H9 (cell line): Measurements from ENCODE around the gene UTS2B. TPM values are rescaled to one million over a fixed set of nuclear protein-coding genes. Genes with fewer than 3 reads are reported as not detected.

Source experiments
- DNase-seq: peaks from one replicate; pipeline ENCODE4 v3.0.0-alpha.2; 2017
- H2AFZ ChIP-seq: one replicate; pipeline ENCODE4 v1.6.1; 2013; ENCODE audit warnings: mild to moderate bottlenecking, low read length, control low read depth, moderate library complexity
- H2AK5ac ChIP-seq: 2 replicates; pipeline ENCODE4 v1.6.1; 2013; ENCODE audit warnings: low read length, control low read depth, mixed read lengths; ENCODE audit not compliant: insufficient read length
- H2BK120ac ChIP-seq: one replicate; pipeline ENCODE4 v1.6.1; 2013; ENCODE audit warnings: low read depth, mild to moderate bottlenecking, low read length, control low read depth, inconsistent platforms; ENCODE audit not compliant: poor library complexity, severe bottlenecking
- H2BK12ac ChIP-seq: 2 replicates; pipeline ENCODE4 v1.6.1; 2013; ENCODE audit warnings: low read length, control low read depth, mixed read lengths, low read depth; ENCODE audit not compliant: insufficient read length
- H2BK15ac ChIP-seq: 2 replicates; pipeline ENCODE4 v1.6.1; 2013; ENCODE audit warnings: low read depth, low read length, control low read depth
- H2BK20ac ChIP-seq: one replicate; pipeline ENCODE4 v1.6.1; 2013; ENCODE audit warnings: low read depth, mild to moderate bottlenecking, low read length, control low read depth, inconsistent platforms; ENCODE audit not compliant: poor library complexity, severe bottlenecking
- H2BK5ac ChIP-seq: 2 replicates; pipeline ENCODE4 v1.6.1; 2013; ENCODE audit warnings: low read length, control low read depth, mixed read lengths; ENCODE audit not compliant: insufficient read length
- H3K14ac ChIP-seq: 2 replicates; pipeline ENCODE4 v1.6.1; 2013; ENCODE audit warnings: low read length, control low read depth; ENCODE audit not compliant: insufficient read depth
- H3K18ac ChIP-seq: 2 replicates; pipeline ENCODE4 v1.6.1; 2013; ENCODE audit warnings: low read depth, mild to moderate bottlenecking, mixed read lengths, low read length, control low read depth; ENCODE audit not compliant: insufficient read length
- H3K23ac ChIP-seq: 2 replicates; pipeline ENCODE4 v1.6.1; 2013; ENCODE audit warnings: low read length, control low read depth, mixed read lengths, low read depth; ENCODE audit not compliant: insufficient read length
- H3K23me2 ChIP-seq: 2 replicates; pipeline ENCODE4 v1.6.1; 2013; ENCODE audit warnings: low read depth, mild to moderate bottlenecking, mixed read lengths, low read length, control low read depth; ENCODE audit not compliant: insufficient read length, poor library complexity, severe bottlenecking
- H3K27ac ChIP-seq: 2 replicates; pipeline ENCODE4 v1.5.1; 2013; ENCODE audit warnings: low read length, control low read depth, mixed read lengths, low read depth; ENCODE audit not compliant: insufficient read length
- H3K27me3 ChIP-seq: 2 replicates; pipeline ENCODE4 v1.6.1; 2013; ENCODE audit warnings: low read length, control low read depth, inconsistent platforms; ENCODE audit not compliant: insufficient read depth
- H3K4ac ChIP-seq: 2 replicates; pipeline ENCODE4 v1.6.1; 2013; ENCODE audit warnings: low read depth, mild to moderate bottlenecking, control low read depth, inconsistent platforms, low read length, moderate library complexity
- H3K4me1 ChIP-seq: 2 replicates; pipeline ENCODE4 v1.6.1; 2013; ENCODE audit warnings: low read length, control low read depth, inconsistent platforms; ENCODE audit not compliant: insufficient read depth
- H3K4me2 ChIP-seq: 2 replicates; pipeline ENCODE4 v1.6.1; 2013; ENCODE audit warnings: low read length, control low read depth, mixed read lengths; ENCODE audit not compliant: insufficient read length, insufficient read depth
- H3K56ac ChIP-seq: 2 replicates; pipeline ENCODE4 v1.6.1; 2013; ENCODE audit warnings: low read depth, mild to moderate bottlenecking, mixed read lengths, low read length, control low read depth; ENCODE audit not compliant: insufficient read length
- H3K79me1 ChIP-seq: 2 replicates; pipeline ENCODE4 v1.6.1; 2013; ENCODE audit warnings: low read depth, mild to moderate bottlenecking, moderate library complexity, low read length, control low read depth, inconsistent platforms; ENCODE audit not compliant: insufficient read depth, poor library complexity, severe bottlenecking
- H3K79me2 ChIP-seq: 2 replicates; pipeline ENCODE4 v1.6.1; 2013; ENCODE audit warnings: low read length, control low read depth, inconsistent platforms; ENCODE audit not compliant: insufficient read depth
- H3K9ac ChIP-seq: 2 replicates; pipeline ENCODE4 v1.6.1; 2013; ENCODE audit warnings: low read length, control low read depth, mixed read lengths; ENCODE audit not compliant: insufficient read length; ENCODE audit errors: extremely low read depth
- H3K9me3 ChIP-seq: one replicate; pipeline ENCODE4 v1.6.1; 2013; ENCODE audit warnings: low read depth, low read length, inconsistent platforms; ENCODE audit not compliant: control insufficient read depth
- H3T11ph ChIP-seq: one replicate; pipeline ENCODE4 v1.6.1; 2013; ENCODE audit warnings: mild to moderate bottlenecking, low read length, control low read depth, inconsistent platforms
- H4K20me1 ChIP-seq: one replicate; pipeline ENCODE4 v1.6.1; 2013; ENCODE audit not compliant: control insufficient read depth, insufficient read length, insufficient read depth
- H4K5ac ChIP-seq: 2 replicates; pipeline ENCODE4 v1.6.1; 2013; ENCODE audit warnings: low read depth, mild to moderate bottlenecking, mixed read lengths, low read length, control low read depth; ENCODE audit not compliant: insufficient read length
- H4K8ac ChIP-seq: replicated peaks from 2 replicates; pipeline ENCODE4 v1.6.1; 2013; ENCODE audit warnings: low read length, control low read depth, mixed read lengths, low read depth; ENCODE audit not compliant: insufficient read length
- H4K91ac ChIP-seq: 2 replicates; pipeline ENCODE4 v1.6.1; 2013; ENCODE audit warnings: low read depth, mild to moderate bottlenecking, moderate library complexity, mixed read lengths, low read length, control low read depth; ENCODE audit not compliant: insufficient read length
- H3K27ac Mint-ChIP-seq, 3 experiments: 2 replicates in 2 of 3; 3 replicates in 1 of 3; pipeline ENCODE4 v1.8.0; 2020 to 2021; ENCODE audit warnings: mixed read lengths in 3 of 3, mild to moderate bottlenecking in 1 of 3, moderate library complexity in 1 of 3
- H3K27me3 Mint-ChIP-seq: 2 replicates; pipeline ENCODE4 v1.8.0; 2021; ENCODE audit warnings: low read depth, mild to moderate bottlenecking, moderate library complexity, mixed read lengths
- H3K36me3 Mint-ChIP-seq, 3 experiments: 2 replicates in 2 of 3; 3 replicates in 1 of 3; pipeline ENCODE4 v1.8.0; 2020 to 2021; ENCODE audit warnings: low read depth in 3 of 3, mixed read lengths in 3 of 3; ENCODE audit not compliant: insufficient read depth in 1 of 3
- H3K4me1 Mint-ChIP-seq, 2 experiments: 2 replicates each; pipeline ENCODE4 v1.8.0; 2020; ENCODE audit warnings: mixed read lengths in 2 of 2
- H3K4me3 Mint-ChIP-seq, 2 experiments: 2 replicates in 1 of 2; 3 replicates in 1 of 2; pipeline ENCODE4 v1.8.0; 2020 to 2021; ENCODE audit warnings: mild to moderate bottlenecking in 2 of 2, mixed read lengths in 2 of 2, moderate library complexity in 1 of 2
- H3K9me3 Mint-ChIP-seq, 2 experiments: 2 replicates in 1 of 2; 3 replicates in 1 of 2; pipeline ENCODE4 v1.8.0; 2020; ENCODE audit warnings: mild to moderate bottlenecking in 2 of 2, mixed read lengths in 2 of 2, moderate library complexity in 1 of 2
- WGBS: extraction: QIAGEN DNeasy Blood & Tissue Kit; methylation state at CpG from one replicate; pipeline ENCODE4 v1.1.7; 2013; ENCODE audit warnings: missing lambda C conversion rate, low lambda C conversion rate, mixed read lengths; ENCODE audit not compliant: insufficient read length; ENCODE audit errors: extremely low coverage; 5-methylcytosine and 5-hydroxymethylcytosine counted together
- total RNA-seq: library from RNA; stranded (reverse); gene quantifications from 2 replicates; pipeline ENCODE4 v1.2.1, GENCODE V29; 2021
- TF ChIP-seq, protein P1 (sequence below): fragments of 200-600 bp; sonication (generic); conservative IDR thresholded peaks from 3 replicates; pipeline ENCODE4 v1.8.0; 2021; ENCODE audit warnings: antibody characterized with exemption, mild to moderate bottlenecking

Gene UTS2B
- total RNA-seq, 1 experiment from 2014 or later = 0.09 TPM

DNA sequence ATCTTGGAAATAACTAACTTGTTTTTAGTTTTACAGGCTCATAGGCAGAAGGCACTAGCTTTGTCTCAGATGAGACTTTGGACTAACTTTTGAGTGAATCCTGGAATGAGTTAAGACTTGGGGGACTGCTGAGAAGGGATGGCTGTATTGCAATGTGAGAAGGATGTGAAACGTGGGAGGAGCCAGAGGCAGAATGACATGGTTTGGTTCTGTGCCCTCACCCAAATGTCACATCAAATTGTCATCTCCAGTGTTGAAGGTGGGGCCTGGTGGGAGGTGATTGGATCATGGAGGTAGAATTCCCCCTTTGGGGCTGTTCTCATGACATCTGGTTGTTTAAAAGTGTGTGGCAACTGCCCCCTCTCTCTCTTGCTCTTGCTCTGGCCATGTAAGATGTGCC, 29.9 kb downstream of the UTS2B start:
- Histone ChIP-seq H3K23ac (no peak overlapping the region), H3K4me2 (no peak overlapping the region), H4K5ac (no peak overlapping the region), H4K91ac (no peak overlapping the region), H2BK20ac (no peak overlapping the region), H4K20me1 (no peaks in the 10 kb centered on the region), H3K23me2 (no peaks in the 10 kb centered on the region), H3K4me1 (no peaks in the 10 kb centered on the region; the same call in 1 of the 2 replicates), H3K14ac (no peak overlapping the region), H3K9me3 (no peaks in the 10 kb centered on the region), H3K79me1 (no peaks in the 10 kb centered on the region), H3K18ac (no peak overlapping the region), H3K9ac (no peak overlapping the region), H4K8ac (no peak overlapping the region), H2BK12ac (no peak overlapping the region), H3T11ph (no peak overlapping the region), H2AFZ (no peak overlapping the region), H3K27me3 (no peaks in the 10 kb centered on the region), H2BK15ac (no peak overlapping the region), H3K4ac (no peak overlapping the region), H2AK5ac (no peak overlapping the region), H2BK5ac (no peak overlapping the region), H3K56ac (no peak overlapping the region), H3K27ac (no peak overlapping the region), H3K79me2 (no peaks in the 10 kb centered on the region), H2BK120ac (no peak overlapping the region)
- no peaks in the 10 kb centered on the region for H3K36me3 Mint-ChIP-seq
- H3K9me3 Mint-ChIP-seq = no peaks in the 10 kb centered on the region
- DNase-seq = no peak
- H3K4me1 Mint-ChIP-seq = peaks cover 15 to 25% of the 10 kb centered on the region in 2 experiments
- no peaks in the 10 kb centered on the region; the same call in 1 of the 2 replicates for H3K27me3 Mint-ChIP-seq
- no CpG with 5 or more reads among the region's 1 CpG for WGBS
- H3K4me3 Mint-ChIP-seq = no peak overlapping the region
- TF ChIP-seq, protein P1, sequence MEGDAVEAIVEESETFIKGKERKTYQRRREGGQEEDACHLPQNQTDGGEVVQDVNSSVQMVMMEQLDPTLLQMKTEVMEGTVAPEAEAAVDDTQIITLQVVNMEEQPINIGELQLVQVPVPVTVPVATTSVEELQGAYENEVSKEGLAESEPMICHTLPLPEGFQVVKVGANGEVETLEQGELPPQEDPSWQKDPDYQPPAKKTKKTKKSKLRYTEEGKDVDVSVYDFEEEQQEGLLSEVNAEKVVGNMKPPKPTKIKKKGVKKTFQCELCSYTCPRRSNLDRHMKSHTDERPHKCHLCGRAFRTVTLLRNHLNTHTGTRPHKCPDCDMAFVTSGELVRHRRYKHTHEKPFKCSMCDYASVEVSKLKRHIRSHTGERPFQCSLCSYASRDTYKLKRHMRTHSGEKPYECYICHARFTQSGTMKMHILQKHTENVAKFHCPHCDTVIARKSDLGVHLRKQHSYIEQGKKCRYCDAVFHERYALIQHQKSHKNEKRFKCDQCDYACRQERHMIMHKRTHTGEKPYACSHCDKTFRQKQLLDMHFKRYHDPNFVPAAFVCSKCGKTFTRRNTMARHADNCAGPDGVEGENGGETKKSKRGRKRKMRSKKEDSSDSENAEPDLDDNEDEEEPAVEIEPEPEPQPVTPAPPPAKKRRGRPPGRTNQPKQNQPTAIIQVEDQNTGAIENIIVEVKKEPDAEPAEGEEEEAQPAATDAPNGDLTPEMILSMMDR = no peak
- H3K27ac Mint-ChIP-seq = no peak overlapping the region; a peak in 1 of 7 replicates
